Effector memory CD4-positive, alpha-beta T cell (primary cell): ENCODE data around the gene RBM14.

Experiments used
- DNase-seq, 3 donors: peaks; one replicate each; pipeline ENCODE4 v3.0.0-alpha.2; 2020
- H3K27ac ChIP-seq: 2 replicates; pipeline ENCODE4 v1.7.0; 2013; ENCODE audit warnings: mild to moderate bottlenecking, low read length, moderate library complexity; ENCODE audit not compliant: insufficient read depth, poor library complexity, severe bottlenecking
- H3K27me3 ChIP-seq: replicated peaks from 2 replicates; pipeline ENCODE4 v1.7.0; 2013; ENCODE audit warnings: mild to moderate bottlenecking, low read length; ENCODE audit not compliant: insufficient read depth, control insufficient read depth, poor library complexity, severe bottlenecking
- H3K36me3 ChIP-seq: 2 replicates; pipeline ENCODE4 v1.7.0; 2013; ENCODE audit warnings: mild to moderate bottlenecking, low read length, moderate library complexity; ENCODE audit not compliant: control insufficient read depth, insufficient read depth
- H3K4me1 ChIP-seq: 2 replicates; pipeline ENCODE4 v1.7.0; 2013; ENCODE audit warnings: low read length, mild to moderate bottlenecking; ENCODE audit not compliant: control insufficient read depth, insufficient read depth, poor library complexity, severe bottlenecking
- H3K4me3 ChIP-seq: 2 replicates; pipeline ENCODE4 v1.7.0; 2013; ENCODE audit warnings: low read length, low read depth, mild to moderate bottlenecking; ENCODE audit not compliant: insufficient read depth, poor library complexity, severe bottlenecking
- H3K9me3 ChIP-seq: 2 replicates; pipeline ENCODE4 v1.7.0; 2013; ENCODE audit warnings: mild to moderate bottlenecking, low read length, moderate library complexity; ENCODE audit not compliant: control insufficient read depth

The RBM14 gene

GRCh38 chr11:66612458-66612857 lies 4.0 kb upstream of the RBM14 start:
- Histone ChIP-seq H3K27ac (no peak overlapping the region), H3K9me3 (no peaks in the 10 kb centered on the region), H3K4me1 (peaks cover 8% of the 10 kb centered on the region), H3K27me3 (no peaks in the 10 kb centered on the region), H3K4me3 (no peak overlapping the region), H3K36me3 (no peaks in the 10 kb centered on the region)
- no peak for DNase-seq

GRCh38 chr11:66614073-66614472 lies 2.4 kb upstream of the RBM14 start:
- Histone ChIP-seq H3K9me3 (no peaks in the 10 kb centered on the region), H3K27me3 (no peaks in the 10 kb centered on the region), H3K4me1 (peaks cover 23% of the 10 kb centered on the region), H3K36me3 (no peaks in the 10 kb centered on the region), H3K4me3 (no peak overlapping the region), H3K27ac (no peak overlapping the region)
- DNase-seq = no peak

- H3K4me3 ChIP-seq = peak overlapping the region; percentile 77
- no peaks in the 10 kb centered on the region for H3K27me3 ChIP-seq
- no peak for DNase-seq
- peaks cover 39% of the 10 kb centered on the region for H3K4me1 ChIP-seq
- H3K27ac ChIP-seq = peak overlapping the region; percentile 98
- no peaks in the 10 kb centered on the region for H3K9me3 ChIP-seq
- H3K36me3 ChIP-seq = peaks cover under 1% of the 10 kb centered on the region
These were observed 865 bp downstream of the RBM14 start for GRCh38 chr11:66617155-66617834.

GRCh38 chr11:66619080-66619554 lies 2.7 kb downstream of the RBM14 start:
- no peaks in the 10 kb centered on the region for H3K27me3 ChIP-seq
- peak overlapping the region; percentile 77 for H3K4me3 ChIP-seq
- H3K9me3 ChIP-seq = no peaks in the 10 kb centered on the region
- H3K36me3 ChIP-seq = peaks cover 16% of the 10 kb centered on the region
- H3K27ac ChIP-seq = peak overlapping the region; percentile 98
- peaks cover 54% of the 10 kb centered on the region for H3K4me1 ChIP-seq
- DNase-seq = peak in 2 of 3 donors; percentile 30 to 41

- Histone ChIP-seq H3K27ac (no peak overlapping the region), H3K4me1 (peaks cover 36% of the 10 kb centered on the region), H3K36me3 (peaks cover 70% of the 10 kb centered on the region), H3K4me3 (no peak overlapping the region), H3K27me3 (no peaks in the 10 kb centered on the region), H3K9me3 (no peaks in the 10 kb centered on the region)
- no peak for DNase-seq
These were observed 8.0 kb downstream of the RBM14 start for GRCh38 chr11:66624450-66624849.

GRCh38 chr11:66625041-66625751 lies 8.8 kb downstream of the RBM14 start:
- Histone ChIP-seq H3K4me1 (peaks cover 33% of the 10 kb centered on the region), H3K36me3 (peaks cover 75% of the 10 kb centered on the region), H3K27ac (no peak overlapping the region), H3K9me3 (no peaks in the 10 kb centered on the region), H3K27me3 (no peaks in the 10 kb centered on the region), H3K4me3 (no peak overlapping the region)
- DNase-seq = no peak

GRCh38 chr11:66625752-66626149 lies 9.3 kb downstream of the RBM14 start:
- H3K4me3 ChIP-seq = no peak overlapping the region
- H3K27me3 ChIP-seq = no peaks in the 10 kb centered on the region
- peaks cover 78% of the 10 kb centered on the region for H3K36me3 ChIP-seq
- H3K4me1 ChIP-seq = peaks cover 30% of the 10 kb centered on the region
- no peak overlapping the region for H3K27ac ChIP-seq
- H3K9me3 ChIP-seq = no peaks in the 10 kb centered on the region
- DNase-seq = no peak

- no peak for DNase-seq
- Histone ChIP-seq H3K36me3 (peaks cover 78% of the 10 kb centered on the region), H3K27ac (no peak overlapping the region), H3K9me3 (no peaks in the 10 kb centered on the region), H3K4me3 (no peak overlapping the region), H3K4me1 (peaks cover 23% of the 10 kb centered on the region), H3K27me3 (no peaks in the 10 kb centered on the region)
These were observed 10.0 kb downstream of the RBM14 start for GRCh38 chr11:66626382-66626781.

GRCh38 chr11:66626926-66627325 lies 10.5 kb downstream of the RBM14 start:
- no peak for DNase-seq
- peaks cover 25% of the 10 kb centered on the region for H3K4me1 ChIP-seq
- H3K27me3 ChIP-seq = no peaks in the 10 kb centered on the region
- H3K36me3 ChIP-seq = peaks cover 78% of the 10 kb centered on the region
- H3K4me3 ChIP-seq = no peak overlapping the region
- H3K9me3 ChIP-seq = no peaks in the 10 kb centered on the region
- no peak overlapping the region for H3K27ac ChIP-seq

- Histone ChIP-seq H3K27me3 (no peaks in the 10 kb centered on the region), H3K9me3 (no peaks in the 10 kb centered on the region), H3K4me1 (peaks cover 18% of the 10 kb centered on the region), H3K36me3 (peaks cover 72% of the 10 kb centered on the region), H3K27ac (no peak overlapping the region), H3K4me3 (no peak overlapping the region)
- no peak for DNase-seq
These were observed 11.7 kb downstream of the RBM14 start for GRCh38 chr11:66628061-66628603.
